NAMALWA (cell line): ENCODE results near the gene PSMG3.

ENCODE experiments used
- DNase-seq: peaks from one replicate; pipeline ENCODE4 v3.0.0-alpha.2; 2015; ENCODE audit warnings: low spot score

PSMG3 gene

DNA sequence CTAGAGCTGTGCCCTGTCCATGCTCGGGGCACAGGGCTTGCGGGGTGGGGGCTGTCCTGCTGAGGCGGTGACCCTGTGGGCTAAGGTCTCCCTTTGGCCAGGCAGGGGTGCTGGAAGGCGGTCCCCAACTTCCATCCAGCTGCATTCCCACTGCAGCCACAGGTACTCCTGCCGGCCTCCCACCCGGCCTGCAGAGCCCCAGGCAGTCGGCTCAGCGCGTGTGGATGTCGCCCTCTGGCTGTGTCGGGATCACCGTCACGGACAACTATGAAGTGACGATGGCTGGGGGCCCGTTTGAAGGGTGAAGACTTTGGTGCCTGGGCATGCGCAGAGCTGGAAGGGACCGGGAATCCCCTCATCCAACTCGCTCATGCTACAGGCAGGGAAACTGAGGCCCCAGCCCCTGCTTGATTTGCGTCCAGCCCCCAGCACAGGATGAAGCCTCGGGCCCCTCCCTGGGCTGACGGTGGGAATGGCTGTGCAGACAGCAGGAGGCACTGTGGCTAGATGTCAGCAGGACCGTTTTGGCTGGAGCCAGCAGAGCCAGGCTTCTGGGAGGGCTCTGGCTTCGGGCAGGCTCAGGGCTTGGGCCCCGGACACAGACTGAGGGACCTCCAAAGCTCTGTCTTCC is 11.5 kb downstream of the PSMG3 start:
- DNase-seq: no peak

DNA sequence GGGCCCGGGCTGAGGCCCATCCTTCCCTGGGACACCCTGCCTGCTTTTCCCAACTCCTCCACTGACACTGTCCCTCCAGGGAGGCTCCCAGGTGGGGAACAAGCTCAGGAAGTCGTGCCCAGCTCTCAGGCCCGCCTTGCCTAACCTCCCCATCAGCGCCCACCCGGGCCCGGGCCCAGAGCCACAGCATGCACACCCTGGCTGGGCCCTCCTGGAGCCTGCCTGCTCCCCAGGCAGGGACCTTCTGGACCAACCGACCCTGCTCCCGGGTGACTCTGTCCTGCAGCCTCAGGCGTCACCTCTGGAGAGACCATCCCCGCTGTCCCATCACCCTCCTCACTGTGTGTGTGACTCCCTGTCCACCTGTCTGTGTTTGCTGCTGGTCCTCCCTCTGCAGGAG is 12.1 kb downstream of the PSMG3 start:
- no peak for DNase-seq

DNA sequence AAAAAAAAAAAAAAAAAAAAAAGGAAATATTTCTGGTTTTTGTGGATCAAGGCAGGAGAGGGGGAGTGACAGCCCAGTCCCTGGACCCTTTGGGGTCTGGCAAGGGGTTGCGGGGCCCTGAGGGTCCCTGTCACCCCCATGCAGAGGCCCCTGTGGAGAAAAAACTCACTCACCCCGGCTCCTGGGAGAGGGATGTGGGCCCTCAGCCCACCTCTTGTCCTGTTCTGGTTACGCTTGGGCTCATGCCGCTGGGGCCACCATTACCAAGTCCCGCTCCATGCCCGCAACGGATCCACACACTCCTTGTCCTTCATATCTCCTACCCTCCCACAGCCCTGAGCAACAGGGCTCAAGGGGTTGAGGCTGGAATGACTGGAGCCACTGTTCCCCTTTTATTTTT is 12.8 kb downstream of the PSMG3 start:
- DNase-seq: no peak

DNA sequence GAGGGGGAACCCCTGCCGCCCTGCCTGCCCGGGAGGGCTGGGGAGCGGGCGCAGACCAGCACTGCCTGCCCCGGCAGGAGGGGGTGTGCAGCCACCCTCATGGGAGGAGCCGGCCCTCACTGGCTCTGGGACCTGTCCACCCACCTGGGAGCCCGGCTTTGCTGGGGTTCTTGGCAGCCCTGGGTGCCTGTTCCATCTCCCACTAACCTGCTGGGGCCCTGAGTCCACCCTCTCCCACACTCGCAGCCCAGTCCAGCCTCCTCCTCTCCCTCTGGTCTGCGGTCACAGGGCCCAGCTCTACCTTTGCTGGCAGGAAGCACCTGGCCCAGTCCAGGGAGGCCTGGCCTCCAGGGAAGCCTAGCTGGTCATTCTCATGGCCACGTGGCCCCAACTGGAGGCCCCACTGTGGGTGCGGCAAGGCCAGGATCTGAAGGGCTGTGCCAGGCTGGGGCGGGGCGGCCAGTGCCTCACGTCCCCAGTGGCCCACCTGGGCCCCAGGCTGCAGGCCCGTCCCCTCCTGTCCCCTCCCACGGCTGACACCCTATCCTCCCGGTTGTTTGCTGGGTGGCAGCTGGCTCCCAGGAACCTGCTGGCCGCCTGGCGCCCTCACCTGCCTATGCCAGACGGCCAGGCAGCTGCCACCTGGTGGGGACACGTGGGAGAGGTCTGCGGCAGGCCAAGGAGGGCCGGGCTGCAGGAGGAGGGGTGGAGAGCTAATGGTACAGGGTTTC is 13.9 kb downstream of the PSMG3 start, which contains the start of gene TMEM184A:
Gene TMEM184A (minus strand): TSS at position 393 of the 731 bp plus-strand sequence. CDS start 721 bp downstream, outside the sequence.
- peak; percentile 79 for DNase-seq

DNA sequence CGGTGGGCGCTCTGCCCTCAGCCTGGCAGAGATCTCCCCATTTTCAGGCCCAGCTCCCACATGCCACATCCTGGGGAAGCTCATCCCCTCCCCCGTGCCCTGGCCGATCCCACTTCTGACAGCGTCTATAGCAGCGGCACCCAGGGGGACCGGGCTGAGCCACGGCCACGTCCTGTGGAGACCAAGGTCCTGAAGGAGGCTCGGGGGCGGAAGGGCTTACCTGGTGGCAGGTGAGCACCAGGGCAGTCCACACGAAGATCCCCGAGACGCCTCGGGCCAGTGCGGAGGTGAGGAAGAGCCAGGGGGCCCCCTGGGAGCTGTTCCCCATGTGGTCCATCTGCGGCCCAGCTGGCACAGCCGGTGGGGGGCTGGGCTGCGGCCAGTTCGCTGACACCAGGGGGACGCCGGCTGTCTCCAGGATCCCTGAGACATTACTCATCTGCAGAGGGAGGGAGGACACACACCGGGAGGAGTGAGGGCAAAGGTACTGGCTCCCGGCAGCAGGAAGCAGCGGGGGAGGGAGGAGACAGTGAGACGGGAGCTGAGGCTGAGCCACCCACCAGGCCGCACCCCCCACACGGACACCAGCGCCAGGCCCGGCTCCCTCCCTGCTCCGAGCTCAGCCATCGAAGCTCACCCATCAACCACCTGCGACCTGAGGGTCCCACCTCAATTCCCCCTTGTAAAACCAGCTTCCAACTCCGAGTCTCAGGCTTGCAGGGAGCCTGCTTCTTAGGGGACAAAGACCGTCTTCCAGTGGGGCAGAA is 14.6 kb downstream of the PSMG3 start:
- DNase-seq: no peak

DNA sequence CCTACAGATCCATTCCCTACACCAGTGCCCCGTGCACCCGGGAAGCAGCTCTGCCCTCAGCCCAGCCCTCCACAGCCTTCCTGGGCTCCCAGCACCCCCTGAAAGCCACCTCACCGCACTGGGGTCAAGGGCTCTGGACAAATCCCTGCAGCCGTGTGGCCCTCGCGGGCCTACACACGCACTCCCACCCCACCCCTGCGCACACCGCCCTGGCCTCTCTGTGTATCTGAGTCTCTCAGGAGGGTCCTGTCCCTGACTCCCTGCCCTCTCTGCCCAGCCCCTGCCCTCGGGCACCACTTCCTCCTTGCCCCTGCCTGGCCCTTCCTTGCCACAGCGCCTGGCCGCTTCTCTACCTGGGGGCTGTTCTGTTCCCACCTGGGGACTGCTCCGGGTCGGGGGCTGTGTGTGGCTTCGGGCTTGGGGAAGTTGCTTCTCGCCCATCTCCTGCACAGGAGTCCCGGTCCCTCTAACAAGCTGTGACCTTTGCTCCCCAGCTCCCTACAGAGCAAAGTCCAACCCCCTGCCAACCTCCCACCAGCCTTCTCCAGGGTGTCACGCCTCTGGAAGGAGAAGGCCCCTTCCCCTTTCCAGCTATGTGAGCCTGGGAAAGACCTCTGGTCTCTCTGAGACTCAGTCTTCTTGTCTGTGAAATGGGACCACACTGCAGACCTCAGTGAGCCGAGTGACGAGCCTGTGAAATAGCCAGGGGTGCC is 15.3 kb downstream of the PSMG3 start:
- DNase-seq: no peak

DNA sequence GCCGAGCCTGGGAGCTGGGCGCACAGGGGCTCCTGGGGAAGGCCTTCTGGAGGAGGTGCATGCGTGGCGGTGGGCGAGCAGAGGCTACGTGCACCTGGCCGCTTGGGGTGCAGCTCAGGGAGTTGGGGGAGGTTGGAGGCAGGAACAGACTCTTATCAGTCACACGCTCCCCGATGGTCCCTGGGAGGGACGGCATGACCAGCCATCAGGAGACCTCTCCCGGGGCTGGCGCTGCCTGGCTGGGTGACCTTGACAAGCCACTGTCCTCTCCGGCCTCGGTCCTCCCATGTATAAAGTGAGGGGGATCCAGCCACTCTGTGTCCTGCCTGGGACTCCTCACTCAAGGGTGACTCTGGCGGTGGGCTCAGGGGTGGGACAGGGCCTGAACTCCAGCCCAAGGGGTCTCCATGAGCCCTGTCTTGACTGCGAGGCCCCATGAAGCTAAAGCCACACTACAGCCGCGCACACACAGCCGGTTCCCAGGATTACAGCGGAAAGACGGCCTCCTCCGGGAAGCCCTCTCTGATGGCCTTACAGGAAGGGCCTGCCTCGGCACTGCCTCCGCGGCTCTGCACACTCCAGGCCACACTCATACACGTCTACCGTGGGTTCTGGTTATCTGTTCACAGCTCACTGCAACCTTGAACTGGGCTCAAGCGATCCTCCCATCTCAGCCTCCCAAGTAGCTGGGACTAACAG is 16.2 kb downstream of the PSMG3 start:
- no peak for DNase-seq

DNA sequence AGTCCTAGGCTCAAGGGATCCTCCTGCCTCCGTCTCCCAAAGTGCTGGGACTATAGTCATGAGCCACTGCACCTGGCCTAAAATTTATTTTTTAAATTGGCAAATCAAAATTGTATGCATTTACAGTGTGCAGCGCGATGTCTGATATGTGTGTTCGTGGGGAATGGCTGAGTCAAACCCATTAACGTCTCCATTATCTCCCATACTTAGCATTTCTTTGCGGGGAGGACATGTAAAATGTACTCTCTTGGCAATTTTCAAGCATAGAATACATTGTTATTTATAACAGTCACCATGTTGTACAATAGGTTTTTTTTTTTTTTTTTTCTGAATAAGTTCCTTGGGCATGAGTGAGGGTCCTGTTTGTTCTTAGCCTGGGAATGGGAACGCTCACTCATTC is 17.6 kb downstream of the PSMG3 start:
- no peak for DNase-seq

DNA sequence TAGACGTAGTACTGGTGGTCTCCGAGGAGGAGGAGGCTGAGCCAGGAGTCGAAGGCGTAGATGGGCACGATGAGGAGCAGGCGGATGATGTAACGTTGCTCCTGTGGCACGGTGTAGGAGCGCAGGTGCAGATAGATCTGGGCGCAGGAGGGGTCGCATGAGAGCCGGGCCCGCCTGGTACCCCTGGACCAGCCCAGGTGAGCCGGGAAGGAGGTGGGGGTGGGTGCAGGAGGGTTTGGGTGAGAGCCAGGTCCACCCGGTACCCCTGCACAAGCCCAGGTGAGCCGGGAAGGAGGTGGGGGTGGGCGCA is 19.0 kb downstream of the PSMG3 start:
- DNase-seq: no peak

DNA sequence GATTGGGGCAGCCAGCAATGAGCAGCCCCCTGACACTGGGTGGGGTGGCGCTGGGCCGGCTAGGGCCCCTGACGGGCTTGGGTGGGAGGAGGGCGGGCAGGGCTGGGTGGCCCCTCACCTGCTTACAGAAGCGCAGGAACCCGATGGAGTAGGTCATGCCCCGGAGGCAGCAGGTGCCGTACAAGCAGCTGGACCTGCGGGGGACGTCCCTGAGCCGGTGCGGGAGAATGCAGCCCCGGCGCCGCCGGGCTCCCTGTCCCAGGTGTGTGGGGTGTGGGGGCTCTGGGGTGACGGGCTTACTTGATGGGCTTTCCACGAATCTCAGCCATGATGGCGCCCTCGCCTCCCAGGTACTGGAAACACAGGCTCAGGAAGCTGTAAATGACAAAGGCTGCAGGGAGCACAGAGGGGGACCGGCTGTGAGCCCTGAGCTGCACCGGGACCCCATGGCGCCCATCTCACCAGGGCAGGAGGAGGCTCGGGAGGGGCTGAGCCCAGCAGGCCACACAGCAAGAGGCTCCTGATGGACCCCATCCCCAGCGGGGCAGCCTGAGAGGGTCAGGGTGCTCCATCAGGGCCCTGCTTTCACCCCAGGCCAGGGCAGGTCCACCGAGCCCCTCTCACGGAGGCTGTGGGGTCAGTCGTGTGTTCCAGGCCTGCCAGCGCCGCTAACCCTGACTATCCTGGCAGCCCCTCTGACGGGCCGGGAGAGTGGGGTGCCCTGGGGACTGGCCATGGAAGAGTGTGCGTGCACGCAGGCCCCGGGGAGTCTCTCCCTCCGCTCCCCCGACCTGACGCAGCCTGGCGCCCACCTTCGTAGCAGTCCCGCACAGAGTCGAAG is 19.6 kb downstream of the PSMG3 start:
- no peak for DNase-seq

DNA sequence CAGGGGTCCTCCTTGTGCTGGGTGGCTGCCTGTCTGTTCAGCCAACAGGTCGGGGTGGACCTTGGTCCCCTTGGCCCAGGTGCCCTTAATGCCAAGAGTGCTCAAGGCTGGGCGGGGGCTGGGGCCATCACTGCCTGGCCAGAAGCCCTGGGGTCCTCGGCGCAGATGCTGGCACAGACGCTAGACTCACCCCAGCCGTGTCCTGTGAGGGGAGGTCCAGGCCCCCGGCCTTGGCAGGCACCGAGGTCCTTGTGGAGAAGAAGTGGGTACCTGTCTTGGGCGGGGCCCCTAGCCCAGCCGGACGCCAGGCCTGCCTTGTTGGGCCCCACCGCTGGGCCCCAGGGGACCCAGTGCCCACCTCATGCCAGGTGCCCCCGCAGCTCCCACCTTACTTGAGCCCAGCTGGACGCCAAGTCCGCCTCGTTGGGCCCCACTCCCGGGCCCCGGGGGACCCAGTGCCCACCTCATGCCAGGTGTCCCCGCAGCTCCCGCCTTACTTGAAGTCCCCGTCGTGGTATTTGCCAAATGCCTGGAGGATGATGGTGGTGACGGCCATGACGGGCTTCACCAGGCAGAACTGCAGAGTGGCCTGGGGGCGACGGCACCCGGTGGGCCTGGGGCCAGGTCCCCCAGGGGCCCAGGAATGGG is 20.4 kb downstream of the PSMG3 start:
- no peak for DNase-seq

DNA sequence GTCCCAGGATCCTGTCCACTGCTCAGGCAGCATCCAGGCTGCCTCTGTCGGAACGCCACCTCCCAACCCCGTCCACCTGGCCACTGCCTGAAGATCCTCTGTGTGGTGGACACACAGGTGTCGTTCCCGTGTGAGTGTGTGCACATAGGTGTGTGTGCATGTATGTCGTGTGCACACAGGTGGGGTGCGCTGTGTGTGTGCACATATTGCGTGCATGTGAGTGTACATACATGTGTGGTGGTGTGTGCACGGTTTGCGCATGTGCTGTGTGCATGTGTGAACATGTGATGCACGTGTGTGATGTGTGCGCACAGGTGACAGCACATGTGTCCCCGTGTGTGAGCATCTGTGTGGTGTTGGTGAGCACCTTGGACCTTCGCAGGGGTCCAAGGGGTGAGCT is 20.9 kb downstream of the PSMG3 start:
- DNase-seq: no peak

DNA sequence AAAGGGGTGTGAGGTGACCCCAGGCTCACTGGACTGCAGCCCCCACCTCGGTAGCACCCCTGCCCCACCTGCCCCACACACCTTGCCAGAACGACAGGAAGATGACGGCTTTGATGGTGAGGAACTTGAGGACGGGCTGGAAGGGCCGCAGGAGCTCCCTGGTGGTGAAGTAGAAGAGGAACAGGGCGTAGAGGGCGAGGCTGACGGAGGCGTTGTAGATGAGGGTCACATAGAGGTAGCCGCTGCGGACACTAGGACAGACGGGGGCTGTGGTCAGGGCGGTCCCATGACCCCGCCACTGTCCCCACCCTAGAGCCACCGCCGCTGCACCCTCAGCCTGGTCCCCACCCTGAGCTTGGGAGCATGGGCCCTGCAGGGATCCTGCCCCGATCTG is 21.4 kb downstream of the PSMG3 start:
- DNase-seq: peak; percentile 51

DNA sequence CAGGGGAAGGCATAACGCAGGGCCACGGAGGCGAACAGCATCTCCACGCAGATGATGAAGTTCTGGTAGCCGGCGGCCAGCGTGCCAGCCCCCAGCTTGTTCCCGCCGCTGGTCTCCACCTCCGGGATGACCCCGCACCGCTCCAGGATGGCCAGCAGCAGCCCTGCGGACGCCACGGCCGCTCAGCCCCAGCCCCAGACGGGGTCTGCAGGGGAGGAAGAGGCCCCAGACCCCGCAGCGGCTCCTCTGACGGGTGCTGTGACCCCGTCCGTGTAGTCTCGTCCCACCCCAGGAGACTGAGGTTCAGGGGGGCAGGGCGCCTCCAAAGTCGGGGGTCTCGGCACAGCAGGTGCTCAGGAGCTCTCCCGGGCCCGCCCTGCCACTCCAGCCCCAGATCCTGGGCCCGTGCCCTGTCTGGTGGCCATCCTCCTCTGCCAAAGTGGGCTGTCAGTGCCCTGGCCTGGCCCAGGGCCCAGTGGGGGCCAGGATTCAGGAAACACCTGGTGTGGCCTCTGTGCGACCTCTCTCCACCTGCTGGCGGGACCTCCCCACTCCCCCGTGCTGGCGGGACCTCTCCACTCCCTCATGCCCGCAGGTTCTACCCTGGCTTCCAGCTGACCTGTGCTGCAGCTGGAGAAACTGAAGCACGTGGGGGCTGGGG is 21.9 kb downstream of the PSMG3 start:
- DNase-seq: no peak

DNA sequence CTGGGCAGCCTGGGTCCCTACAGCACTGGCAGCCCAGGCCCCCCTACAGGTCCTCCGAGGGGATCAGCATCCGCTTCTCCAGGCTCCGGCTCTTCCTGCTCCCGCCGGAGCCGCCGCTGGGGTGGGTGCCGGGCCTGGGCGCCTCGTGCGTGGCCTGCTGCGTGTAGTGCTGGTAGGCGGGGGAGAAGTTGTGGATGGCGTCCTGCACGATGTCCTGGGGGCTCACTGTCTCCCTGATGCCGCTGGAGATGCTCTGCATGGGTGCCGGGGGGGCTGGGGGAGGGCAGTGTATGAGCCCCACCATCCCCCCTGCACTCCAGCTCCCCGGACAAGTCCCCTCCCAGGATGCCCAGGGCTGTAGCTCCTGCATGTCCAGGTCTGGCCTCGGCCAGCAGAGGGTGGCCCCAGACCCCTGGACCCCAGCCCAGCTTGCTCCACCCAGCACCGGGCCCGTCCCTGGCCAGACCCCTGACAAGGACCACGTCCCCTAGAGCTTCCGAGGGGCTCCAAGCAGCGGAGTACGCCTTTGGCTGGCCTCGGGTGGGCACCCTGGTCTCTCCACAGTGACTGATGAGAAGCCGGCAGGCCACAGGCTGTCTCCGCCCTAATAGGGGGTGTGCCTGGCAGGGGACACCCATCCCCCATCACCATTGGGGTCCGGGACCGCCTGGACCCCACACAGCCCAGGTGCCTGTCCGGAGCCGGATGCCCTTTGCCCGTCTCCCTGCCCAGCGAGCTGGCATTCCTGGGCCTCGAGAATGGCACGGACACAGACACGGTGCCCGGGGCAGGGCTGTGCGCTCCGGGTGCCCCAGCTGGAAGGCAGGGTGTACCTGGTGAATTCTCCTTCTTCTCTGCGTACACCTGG is 22.7 kb downstream of the PSMG3 start:
- no peak for DNase-seq

DNA sequence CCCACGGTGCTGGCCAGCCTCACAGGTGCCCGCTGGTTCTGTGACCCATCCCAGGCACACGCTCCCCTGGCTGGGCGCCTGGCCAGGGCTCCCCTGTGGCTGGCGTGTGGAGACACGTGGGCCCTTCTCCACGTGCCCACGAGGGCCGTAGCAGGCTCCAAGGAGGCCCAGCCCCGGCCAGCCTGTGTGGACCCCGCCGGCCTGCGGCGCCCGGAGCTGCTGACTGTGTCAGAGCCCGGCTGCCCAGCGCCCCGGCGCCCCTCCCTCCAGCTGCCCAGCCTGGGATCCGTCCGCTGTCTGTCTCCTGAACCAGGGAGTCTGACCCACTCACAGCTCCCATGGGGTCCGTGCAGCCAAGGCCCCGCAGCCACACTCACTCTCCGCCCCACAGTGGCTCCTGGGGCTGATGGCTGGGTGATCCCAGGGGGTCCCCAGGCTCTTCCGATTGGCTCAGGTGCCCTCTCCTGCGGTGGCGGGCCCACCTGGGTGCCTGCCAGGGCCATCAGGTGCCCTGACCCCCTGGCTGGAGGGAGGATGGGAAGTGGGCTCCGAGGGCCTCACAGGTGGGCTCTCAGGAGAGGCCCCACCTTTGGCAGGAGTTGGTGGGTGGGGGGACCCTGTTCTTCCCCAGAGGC is 23.4 kb downstream of the PSMG3 start:
- no peak for DNase-seq

DNA sequence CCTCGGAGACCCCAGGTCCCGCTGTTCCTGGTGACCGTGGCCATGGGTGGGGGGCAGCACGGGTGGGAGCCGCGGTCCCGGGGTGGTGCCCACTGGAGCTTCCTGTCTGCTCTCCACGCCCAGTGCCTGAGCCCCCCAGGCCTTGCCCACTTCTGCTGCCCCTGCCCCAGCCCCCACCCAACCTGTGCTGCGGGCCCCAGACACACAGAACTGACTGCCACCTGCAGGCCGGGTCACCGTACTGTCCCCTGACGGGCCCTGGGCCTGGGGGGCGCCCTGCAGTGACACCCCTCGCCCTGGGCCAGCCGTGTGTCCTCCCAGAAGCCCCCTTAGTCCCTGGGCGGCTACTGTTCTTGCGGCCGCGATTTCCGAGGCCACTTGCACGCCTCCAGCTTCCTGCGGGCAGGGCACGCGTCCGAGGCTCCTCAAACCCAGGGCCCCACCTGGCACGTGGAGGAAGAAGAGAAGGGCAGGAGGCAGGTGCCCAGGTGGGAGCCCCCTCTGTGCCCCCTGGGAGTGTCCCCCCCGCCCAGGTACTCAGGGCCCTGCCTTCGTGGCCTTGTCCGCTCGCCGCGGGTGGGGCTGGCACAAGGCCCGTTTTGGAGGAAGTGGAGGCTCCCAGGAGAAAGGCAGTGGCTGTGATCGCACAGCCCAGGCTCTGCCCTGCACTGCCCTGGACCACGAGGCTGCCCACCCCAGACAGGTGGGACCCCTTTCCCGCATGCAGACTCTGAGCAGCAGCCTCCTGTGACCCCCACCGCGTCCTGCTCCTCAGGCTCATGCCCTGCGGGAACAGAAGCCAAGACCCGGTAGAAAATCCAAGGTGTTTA is 24.2 kb downstream of the PSMG3 start:
- DNase-seq: no peak
